ENCODE data around the gene IL17RC.

IL17RC gene

GRCh38 chr3:9932843-9933560 is 16.1 kb downstream of the IL17RC start:
- H3K4me3 ChIP-seq (ENCODE audit: control insufficient read depth, low read depth, low read length), result peak overlapping the region; percentile 67
- TF ChIP-seq CTCF (conservative IDR thresholded peaks at IDR 0.05; ENCODE audit: control insufficient read depth, insufficient read depth, low read depth, low read length), result peak; percentile 61
- DNase-seq (ENCODE audit: low read depth), result peak; percentile 75

GRCh38 chr3:9933561-9934234 is 16.8 kb downstream of the IL17RC start, which contains the start of gene CRELD1:
Gene CRELD1 (plus strand): TSS chr3:9933834. CDS start chr3:9934439, 605 bp downstream.
- peak; percentile 84 for DNase-seq (ENCODE audit: low read depth)
- peak within 1 kb of the TSS; percentile 67 for H3K4me3 ChIP-seq (ENCODE audit: control insufficient read depth, low read depth, low read length)
- no peak for TF ChIP-seq CTCF (conservative IDR thresholded peaks at IDR 0.05; ENCODE audit: control insufficient read depth, insufficient read depth, low read depth, low read length)

- peak overlapping the region; percentile 67 for H3K4me3 ChIP-seq (ENCODE audit: control insufficient read depth, low read depth, low read length)
- peak; percentile 26 for DNase-seq (ENCODE audit: low read depth)
- TF ChIP-seq CTCF (conservative IDR thresholded peaks at IDR 0.05; ENCODE audit: control insufficient read depth, insufficient read depth, low read depth, low read length), result no peak
These were observed 17.3 kb downstream of the IL17RC start for GRCh38 chr3:9934235-9934621.

- TF ChIP-seq CTCF (conservative IDR thresholded peaks at IDR 0.05; ENCODE audit: control insufficient read depth, insufficient read depth, low read depth, low read length), result no peak
- no peak overlapping the region for H3K4me3 ChIP-seq (ENCODE audit: control insufficient read depth, low read depth, low read length)
These were observed 18.1 kb downstream of the IL17RC start for GRCh38 chr3:9934993-9935392.

GRCh38 chr3:9935966-9936510 is 19.1 kb downstream of the IL17RC start:
- TF ChIP-seq CTCF (conservative IDR thresholded peaks at IDR 0.05; ENCODE audit: control insufficient read depth, insufficient read depth, low read depth, low read length), result no peak
- no peak for DNase-seq (ENCODE audit: low read depth)
- H3K4me3 ChIP-seq (ENCODE audit: control insufficient read depth, low read depth, low read length), result no peak overlapping the region

More at GRCh38 chr3:9934993-9935392, 18.1 kb downstream of the IL17RC start:
- DNase-seq (ENCODE audit: low read depth), result no peak

GRCh38 chr3:9937486-9938238 is 20.8 kb downstream of the IL17RC start:
- DNase-seq (ENCODE audit: low read depth), result no peak
- no peak overlapping the region for H3K4me3 ChIP-seq (ENCODE audit: control insufficient read depth, low read depth, low read length)
- TF ChIP-seq CTCF (conservative IDR thresholded peaks at IDR 0.05; ENCODE audit: control insufficient read depth, insufficient read depth, low read depth, low read length), result no peak

Data from fibroblast of mammary gland (primary cell).